Right lobe of liver (tissue), 6 donors: ENCODE results near the gene LPA. TPM values are rescaled to one million over a fixed set of nuclear protein-coding genes. Genes with fewer than 3 reads are reported as not detected.

Experiments used
- ATAC-seq, 4 donors: fragments of 200-7000 bp; cut with Tn5 transposase; one replicate each; pipeline ENCODE4 v1.9.1; 2020; ENCODE audit warnings: mild to moderate bottlenecking in 4 of 4, moderate library complexity in 4 of 4
- DNase-seq, 3 donors: peaks; one replicate each; pipeline ENCODE4 v3.0.0-alpha.2; 2020
- H3K27ac ChIP-seq, 3 donors: fragments of 200-600 bp; one replicate each; pipeline ENCODE4 v1.8.0; 2022
- H3K27me3 ChIP-seq, 2 donors: fragments of 200-600 bp; one replicate each; pipeline ENCODE4 v1.8.0; 2022
- H3K36me3 ChIP-seq, 4 donors: fragments of 200-600 bp; sonication (generic) in 1 of 4; one replicate each; pipeline versions ENCODE4 v1.5.1 to v1.8.0; 2017 to 2022; ENCODE audit warnings: control low read depth in 1 of 4
- H3K4me1 ChIP-seq, 4 donors: fragments of 200-600 bp; sonication (generic) in 1 of 4; one replicate each; pipeline versions ENCODE4 v1.5.1 to v1.8.0; 2017 to 2022; ENCODE audit warnings: control low read depth in 1 of 4
- H3K4me3 ChIP-seq, 3 donors: fragments of 200-600 bp; one replicate each; pipeline ENCODE4 v1.8.0; 2022
- H3K9me3 ChIP-seq, 4 donors: fragments of 200-600 bp; sonication (generic) in 1 of 4; one replicate each; pipeline versions ENCODE4 v1.5.1 to v1.8.0; 2017 to 2022; ENCODE audit warnings: control low read depth in 1 of 4
- CTCF ChIP-seq, 4 donors: fragments of 200-600 bp in 3 of 4; fragments of 450-650 bp in 1 of 4; IDR thresholded peaks; one replicate each; pipeline versions ENCODE4 v1.5.1 to v1.8.0; 2016 to 2022; ENCODE audit warnings: antibody characterized with exemption in 4 of 4, mild to moderate bottlenecking in 2 of 4
- POLR2A ChIP-seq: fragments of 450-650 bp; IDR thresholded peaks from one replicate; pipeline ENCODE4 v1.6.1; 2017; ENCODE audit warnings: antibody characterized with exemption, mild to moderate bottlenecking
- WGBS: methylation state at CpG from one replicate; pipeline ENCODE4 v1.1.6; 2018; ENCODE audit warnings: low coverage, low lambda C conversion rate; ENCODE audit not compliant: insufficient coverage; ENCODE audit errors: missing lambda C conversion rate; 5-methylcytosine and 5-hydroxymethylcytosine counted together
- intact Hi-C, 2 donors: fragments of 100-400 bp; cut with DNase I; formaldehyde crosslinking; loops; one replicate each; pipeline versions ENCODE4 v1.11.2 to v1.14.1; 2022
- total RNA-seq, 6 experiments: library from RNA; depleted of rRNA in 2 of 6; stranded (reverse); fragments of >200 nt in 2 of 6; fragmentation: NEBNext Ultra II Directional in 3 of 6; extraction: Animal tissue kit (Norgen Biotek cat#: 25700) in 3 of 6; gene quantifications; one replicate each; pipeline versions ENCODE4 v1.1.0 to v1.2.4, GENCODE V29; 2016 to 2023
- donor health status: DM: no; HTN: yes; CAD: no.
- donor health status: DM: no; HTN: no; CAD: no.
- donor health status: DM: no; HTN: no; CAD: no.
- donor health status: DM: no; HTN: yes; CAD: no.
- donor health status: DM: no; HTN: yes; CAD: no.

The LPA gene
- total RNA-seq, 6 experiments from 2014 or later = 13.5 to 442 (median 184) TPM

- WGBS = 40% methylated on average over 4 of the region's 4 CpGs
- peaks cover 0 to 31% (median 15%) of the 10 kb centered on the region in 4 donors for H3K4me1 ChIP-seq
- no peaks in the 10 kb centered on the region for H3K27me3 ChIP-seq
- no peaks in the 10 kb centered on the region for H3K36me3 ChIP-seq
- no peak for DNase-seq
- ATAC-seq = peak; percentile 52 to 73 (median 65)
- H3K27ac ChIP-seq = peak overlapping the region; percentile 47 to 92 (median 64)
- peak overlapping the region; percentile 16 to 64 (median 50) for H3K4me3 ChIP-seq
- TF ChIP-seq CTCF (IDR thresholded peaks at IDR 0.05) = no peak
- TF ChIP-seq POLR2A = peak; percentile 44
- no peaks in the 10 kb centered on the region for H3K9me3 ChIP-seq
- intact Hi-C loops = no loop called here
Observed at GRCh38 chr6:160510976-160511617, 153.0 kb downstream of the LPA start.

- TF ChIP-seq CTCF (IDR thresholded peaks at IDR 0.05) (no peak), POLR2A (no peak)
Observed at GRCh38 chr6:160510199-160510598, 153.9 kb downstream of the LPA start.

GRCh38 chr6:160509610-160510009, 154.5 kb downstream of the LPA start:
- no peak for DNase-seq
- H3K36me3 ChIP-seq = no peaks in the 10 kb centered on the region
- ATAC-seq = peak in 2 of 4 donors; percentile 5 to 27
- no peaks in the 10 kb centered on the region for H3K9me3 ChIP-seq
- WGBS = 17% methylated on average over 2 of the region's 2 CpGs
- no peak for TF ChIP-seq CTCF (IDR thresholded peaks at IDR 0.05)
- TF ChIP-seq POLR2A = no peak
- intact Hi-C loops = no loop called here
- peak overlapping the region; percentile 16 to 64 (median 50) for H3K4me3 ChIP-seq
- peaks cover 0 to 32% (median 16%) of the 10 kb centered on the region in 4 donors for H3K4me1 ChIP-seq
- H3K27ac ChIP-seq = peak overlapping the region; percentile 45 to 92 (median 64)
- H3K27me3 ChIP-seq = no peaks in the 10 kb centered on the region

More at GRCh38 chr6:160510199-160510598, 153.9 kb downstream of the LPA start:
- no peak for DNase-seq
- H3K27me3 ChIP-seq = no peaks in the 10 kb centered on the region
- ATAC-seq = peak; percentile 33 to 55 (median 53)
- H3K27ac ChIP-seq = peak overlapping the region; percentile 45 to 92 (median 64)
- intact Hi-C loops = no loop called here
- WGBS = 33% methylated on average over 2 of the region's 2 CpGs
- peak overlapping the region; percentile 16 to 64 (median 50) for H3K4me3 ChIP-seq
- no peaks in the 10 kb centered on the region for H3K36me3 ChIP-seq
- H3K9me3 ChIP-seq = no peaks in the 10 kb centered on the region
- peaks cover 0 to 32% (median 16%) of the 10 kb centered on the region in 4 donors for H3K4me1 ChIP-seq

- Histone ChIP-seq H3K4me1 (peaks cover 0 to 32% (median 16%) of the 10 kb centered on the region in 4 donors), H3K36me3 (no peaks in the 10 kb centered on the region), H3K27ac (peak overlapping the region in 1 of 3 donors; percentile 92), H3K4me3 (peak overlapping the region in 1 of 3 donors; percentile 64), H3K9me3 (peaks cover 0 to 7% (median 0%) of the 10 kb centered on the region in 4 donors), H3K27me3 (no peaks in the 10 kb centered on the region)
- 51% methylated on average over 2 of the region's 2 CpGs for WGBS
- DNase-seq (no peak), ATAC-seq (no peak)
- intact Hi-C loops = no loop called here
- TF ChIP-seq POLR2A = no peak
- no peak for TF ChIP-seq CTCF (IDR thresholded peaks at IDR 0.05)
Observed at GRCh38 chr6:160508599-160508998, 155.5 kb downstream of the LPA start.
